Measurements from ENCODE around the gene LPIN1.

The LPIN1 gene

GRCh38 chr2:11746807-11747459, 501 bp downstream of the LPIN1 start:
- Mint-ChIP-seq H3K27me3 (no peaks in the 10 kb centered on the region), H3K4me1 (ENCODE audit: low read depth) (peaks cover 69% of the 10 kb centered on the region), H3K9me3 (ENCODE audit: low read depth) (no peaks in the 10 kb centered on the region), H3K4me3 (peak overlapping the region; percentile 95), H3K27ac (peak overlapping the region; percentile 92), H3K36me3 (no peaks in the 10 kb centered on the region)

- Mint-ChIP-seq H3K36me3 (no peaks in the 10 kb centered on the region), H3K9me3 (ENCODE audit: low read depth) (no peaks in the 10 kb centered on the region), H3K4me3 (peak overlapping the region; percentile 95), H3K27ac (peak overlapping the region; percentile 92), H3K4me1 (ENCODE audit: low read depth) (peaks cover 79% of the 10 kb centered on the region), H3K27me3 (no peaks in the 10 kb centered on the region)
Measured at GRCh38 chr2:11748018-11748860, 1.8 kb downstream of the LPIN1 start.

GRCh38 chr2:11748861-11749645, 2.6 kb downstream of the LPIN1 start:
- Mint-ChIP-seq H3K9me3 (ENCODE audit: low read depth) (no peaks in the 10 kb centered on the region), H3K27me3 (no peaks in the 10 kb centered on the region), H3K4me3 (peak overlapping the region; percentile 95), H3K27ac (peak overlapping the region; percentile 92), H3K36me3 (no peaks in the 10 kb centered on the region), H3K4me1 (ENCODE audit: low read depth) (peaks cover 82% of the 10 kb centered on the region)

GRCh38 chr2:11749646-11750349, 3.4 kb downstream of the LPIN1 start:
- Mint-ChIP-seq H3K4me3 (peak overlapping the region; percentile 77), H3K27ac (peak overlapping the region; percentile 92), H3K36me3 (no peaks in the 10 kb centered on the region), H3K9me3 (ENCODE audit: low read depth) (no peaks in the 10 kb centered on the region), H3K27me3 (no peaks in the 10 kb centered on the region), H3K4me1 (ENCODE audit: low read depth) (peaks cover 82% of the 10 kb centered on the region)

- Mint-ChIP-seq H3K4me3 (peak overlapping the region; percentile 77), H3K4me1 (ENCODE audit: low read depth) (peaks cover 81% of the 10 kb centered on the region), H3K27ac (peak overlapping the region; percentile 92), H3K36me3 (no peaks in the 10 kb centered on the region), H3K27me3 (no peaks in the 10 kb centered on the region), H3K9me3 (ENCODE audit: low read depth) (no peaks in the 10 kb centered on the region)
Measured at GRCh38 chr2:11750422-11750821, 4.0 kb downstream of the LPIN1 start.

- Mint-ChIP-seq H3K4me3 (peak overlapping the region; percentile 77), H3K36me3 (no peaks in the 10 kb centered on the region), H3K9me3 (ENCODE audit: low read depth) (no peaks in the 10 kb centered on the region), H3K4me1 (ENCODE audit: low read depth) (peaks cover 82% of the 10 kb centered on the region), H3K27me3 (no peaks in the 10 kb centered on the region), H3K27ac (peak overlapping the region; percentile 92)
Measured at GRCh38 chr2:11750917-11751316, 4.5 kb downstream of the LPIN1 start.

GRCh38 chr2:11752906-11753305, 6.5 kb downstream of the LPIN1 start:
- Mint-ChIP-seq H3K36me3 (no peaks in the 10 kb centered on the region), H3K9me3 (ENCODE audit: low read depth) (no peaks in the 10 kb centered on the region), H3K27ac (peak overlapping the region; percentile 97), H3K4me3 (peak overlapping the region; percentile 85), H3K4me1 (ENCODE audit: low read depth) (peaks cover 88% of the 10 kb centered on the region), H3K27me3 (no peaks in the 10 kb centered on the region)

GRCh38 chr2:11753452-11753885, 7.0 kb downstream of the LPIN1 start:
- no peaks in the 10 kb centered on the region for H3K9me3 Mint-ChIP-seq (ENCODE audit: low read depth)
- no peaks in the 10 kb centered on the region for H3K27me3 Mint-ChIP-seq
- H3K4me3 Mint-ChIP-seq: peak overlapping the region; percentile 85
- no peaks in the 10 kb centered on the region for H3K36me3 Mint-ChIP-seq
- H3K4me1 Mint-ChIP-seq (ENCODE audit: low read depth): peaks cover 88% of the 10 kb centered on the region
- peak overlapping the region; percentile 97 for H3K27ac Mint-ChIP-seq

GRCh38 chr2:11753886-11754699, 7.7 kb downstream of the LPIN1 start:
- Mint-ChIP-seq H3K9me3 (ENCODE audit: low read depth) (no peaks in the 10 kb centered on the region), H3K27me3 (no peaks in the 10 kb centered on the region), H3K4me3 (peak overlapping the region; percentile 85), H3K4me1 (ENCODE audit: low read depth) (peaks cover 88% of the 10 kb centered on the region), H3K36me3 (peaks cover 4% of the 10 kb centered on the region), H3K27ac (peak overlapping the region; percentile 97)

- H3K9me3 Mint-ChIP-seq (ENCODE audit: low read depth): no peaks in the 10 kb centered on the region
- H3K27me3 Mint-ChIP-seq: no peaks in the 10 kb centered on the region
- peak overlapping the region; percentile 97 for H3K27ac Mint-ChIP-seq
- H3K4me1 Mint-ChIP-seq (ENCODE audit: low read depth): peaks cover 85% of the 10 kb centered on the region
- peaks cover 4% of the 10 kb centered on the region for H3K36me3 Mint-ChIP-seq
- peak overlapping the region; percentile 85 for H3K4me3 Mint-ChIP-seq
Measured at GRCh38 chr2:11754700-11755015, 8.2 kb downstream of the LPIN1 start.

GRCh38 chr2:11757101-11757500, 10.7 kb downstream of the LPIN1 start:
- peak overlapping the region; percentile 17 for H3K4me3 Mint-ChIP-seq
- H3K4me1 Mint-ChIP-seq (ENCODE audit: low read depth): peaks cover 83% of the 10 kb centered on the region
- H3K36me3 Mint-ChIP-seq: peaks cover 6% of the 10 kb centered on the region
- no peaks in the 10 kb centered on the region for H3K27me3 Mint-ChIP-seq
- peak overlapping the region; percentile 51 for H3K27ac Mint-ChIP-seq
- H3K9me3 Mint-ChIP-seq (ENCODE audit: low read depth): no peaks in the 10 kb centered on the region

GRCh38 chr2:11758187-11758586, 11.8 kb downstream of the LPIN1 start:
- Mint-ChIP-seq H3K36me3 (peaks cover 8% of the 10 kb centered on the region), H3K4me1 (ENCODE audit: low read depth) (peaks cover 80% of the 10 kb centered on the region), H3K9me3 (ENCODE audit: low read depth) (no peaks in the 10 kb centered on the region), H3K27ac (peak overlapping the region; percentile 51), H3K27me3 (no peaks in the 10 kb centered on the region), H3K4me3 (peak overlapping the region; percentile 65)

- H3K27ac Mint-ChIP-seq: peak overlapping the region; percentile 51
- no peaks in the 10 kb centered on the region for H3K9me3 Mint-ChIP-seq (ENCODE audit: low read depth)
- no peaks in the 10 kb centered on the region for H3K27me3 Mint-ChIP-seq
- H3K36me3 Mint-ChIP-seq: peaks cover 8% of the 10 kb centered on the region
- peak overlapping the region; percentile 30 for H3K4me3 Mint-ChIP-seq
- H3K4me1 Mint-ChIP-seq (ENCODE audit: low read depth): peaks cover 76% of the 10 kb centered on the region
Measured at GRCh38 chr2:11758647-11759046, 12.2 kb downstream of the LPIN1 start.
